Ovary (tissue), 3 donors: Measurements from ENCODE around the gene RAB40C.

Experiments used
- EP300 ChIP-seq: sonication (generic); formaldehyde crosslinking; IDR thresholded peaks from one replicate; pipeline ENCODE4 v1.6.1; 2017; ENCODE audit warnings: antibody characterized with exemption
- POLR2A ChIP-seq: fragments of 450-650 bp; IDR thresholded peaks from one replicate; pipeline ENCODE4 v1.6.1; 2017; ENCODE audit warnings: antibody characterized with exemption, mild to moderate bottlenecking, moderate library complexity
- TF ChIP-seq, protein P1 (sequence below), 3 donors: fragments of 450-650 bp in 2 of 3; fragments of 200-600 bp in 1 of 3; IDR thresholded peaks; one replicate each; pipeline versions ENCODE4 v1.5.1 to v1.8.0; 2016 to 2022; ENCODE audit warnings: antibody characterized with exemption in 3 of 3, mild to moderate bottlenecking in 1 of 3
- donor health status: DM: no; HTN: no; CAD: no.

DNA sequence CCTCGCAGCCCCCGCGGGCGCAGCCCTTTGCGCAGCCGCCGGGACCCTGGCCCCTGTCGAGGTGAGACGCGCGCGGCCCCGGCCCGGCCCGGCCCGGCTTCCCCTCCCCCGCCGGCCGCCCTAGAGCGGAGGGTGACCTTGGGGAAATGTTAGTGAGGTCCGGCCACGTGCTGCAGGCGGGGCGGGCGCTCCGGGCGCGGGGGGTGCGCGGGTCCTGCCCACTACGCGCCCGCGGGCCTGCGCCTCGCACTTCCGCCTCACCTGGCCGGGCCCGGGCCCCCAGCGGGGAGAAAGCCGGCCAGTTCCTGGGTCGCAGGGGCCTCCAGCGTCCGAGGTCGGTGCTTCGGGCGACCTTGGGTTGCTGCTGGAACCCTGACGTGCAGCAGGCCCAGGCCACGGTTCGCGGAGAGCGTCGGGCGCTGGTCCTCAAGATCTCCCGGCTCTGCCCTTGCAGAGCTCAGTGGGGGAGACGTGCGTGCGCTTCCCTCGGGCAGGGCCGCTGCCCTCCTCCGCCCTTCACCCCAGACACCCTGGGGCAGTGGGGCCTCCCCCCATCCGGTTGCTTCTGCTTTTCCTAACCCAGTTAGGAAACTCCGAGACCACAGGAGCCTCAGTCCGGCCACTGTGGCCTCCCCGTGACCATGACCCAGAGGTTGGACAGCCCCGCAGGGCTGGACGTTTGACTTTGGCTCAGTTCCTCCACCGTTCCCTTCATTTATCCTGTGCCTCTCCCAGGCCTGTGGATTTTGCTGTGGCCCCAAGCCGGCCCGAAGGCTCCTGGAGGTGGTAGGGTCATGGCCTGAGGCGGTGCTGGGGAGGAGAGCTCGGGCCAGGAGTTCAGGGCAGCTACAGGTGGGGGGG lies 52.6 kb downstream of the RAB40C start:
- TF ChIP-seq, protein P1, sequence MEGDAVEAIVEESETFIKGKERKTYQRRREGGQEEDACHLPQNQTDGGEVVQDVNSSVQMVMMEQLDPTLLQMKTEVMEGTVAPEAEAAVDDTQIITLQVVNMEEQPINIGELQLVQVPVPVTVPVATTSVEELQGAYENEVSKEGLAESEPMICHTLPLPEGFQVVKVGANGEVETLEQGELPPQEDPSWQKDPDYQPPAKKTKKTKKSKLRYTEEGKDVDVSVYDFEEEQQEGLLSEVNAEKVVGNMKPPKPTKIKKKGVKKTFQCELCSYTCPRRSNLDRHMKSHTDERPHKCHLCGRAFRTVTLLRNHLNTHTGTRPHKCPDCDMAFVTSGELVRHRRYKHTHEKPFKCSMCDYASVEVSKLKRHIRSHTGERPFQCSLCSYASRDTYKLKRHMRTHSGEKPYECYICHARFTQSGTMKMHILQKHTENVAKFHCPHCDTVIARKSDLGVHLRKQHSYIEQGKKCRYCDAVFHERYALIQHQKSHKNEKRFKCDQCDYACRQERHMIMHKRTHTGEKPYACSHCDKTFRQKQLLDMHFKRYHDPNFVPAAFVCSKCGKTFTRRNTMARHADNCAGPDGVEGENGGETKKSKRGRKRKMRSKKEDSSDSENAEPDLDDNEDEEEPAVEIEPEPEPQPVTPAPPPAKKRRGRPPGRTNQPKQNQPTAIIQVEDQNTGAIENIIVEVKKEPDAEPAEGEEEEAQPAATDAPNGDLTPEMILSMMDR (IDR thresholded peaks at IDR 0.05), result no peak
- TF ChIP-seq POLR2A (no peak), EP300 (no peak)
